ENCODE measurements around the gene VPS36.

Gene VPS36

DNA sequence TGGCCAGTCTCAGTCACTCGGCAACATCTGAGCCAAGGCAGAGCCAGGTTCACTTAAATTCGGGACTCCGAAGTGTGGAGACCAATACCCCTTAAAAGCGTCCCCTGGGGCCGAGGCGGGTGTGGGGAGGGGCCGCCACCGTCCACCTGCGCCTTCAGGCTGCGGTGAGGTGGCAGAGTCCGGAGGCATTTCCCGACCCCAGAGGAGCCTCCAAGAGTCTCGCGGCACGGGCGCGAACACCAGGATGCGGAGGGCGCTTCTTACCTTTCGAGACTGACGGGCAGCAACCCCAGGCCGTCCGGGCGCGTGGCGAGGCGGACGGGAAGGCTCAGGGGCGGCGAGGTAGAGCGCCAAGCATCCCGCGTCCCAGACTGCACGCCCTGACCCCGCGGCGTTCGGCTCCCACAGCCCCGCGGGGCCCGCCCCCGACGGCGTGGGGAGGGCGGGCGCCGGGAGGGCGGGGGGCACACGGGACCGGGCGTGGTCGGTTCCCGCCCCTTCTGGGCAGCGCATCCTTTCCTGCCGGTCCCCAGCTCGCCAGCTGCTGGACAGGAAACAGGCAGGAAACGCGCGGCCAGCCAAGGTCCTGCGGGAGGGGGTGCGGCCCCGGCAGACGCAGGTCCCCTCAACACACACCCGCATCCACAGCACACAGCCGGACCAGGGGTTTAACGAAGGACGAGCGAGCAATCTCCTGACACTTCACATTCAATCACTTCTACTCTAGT lies 44.5 kb downstream of the VPS36 start, which contains the start of gene THSD1:
Gene THSD1 (minus strand): TSS at position 406 of the 728 bp plus-strand sequence. CDS start 3,572 bp downstream, outside the sequence.
- no peak within 1 kb of the TSS for H3K14ac ChIP-seq (ENCODE audit: low read length)
- no CpG with 5 or more reads among the region's 68 CpGs for WGBS (ENCODE audit: extremely low coverage, insufficient coverage, insufficient read length)
- no peak within 1 kb of the TSS for H3K9ac ChIP-seq (ENCODE audit: low read length)
- no peak within 1 kb of the TSS for H3K27ac ChIP-seq (ENCODE audit: low read depth, low read length)
- H3K36me3 ChIP-seq (ENCODE audit: control insufficient read depth in 1 of 2, insufficient read depth in 2 of 2, low read length in 2 of 2): no peaks in the 10 kb centered on the region
- no peak within 1 kb of the TSS for H2BK5ac ChIP-seq (ENCODE audit: low read depth, low read length, poor library complexity)
- no peak within 1 kb of the TSS for H3K23ac ChIP-seq (ENCODE audit: low read length)
- peaks cover 4 to 7% of the 10 kb centered on the region in 2 experiments for H3K4me1 ChIP-seq (ENCODE audit: control insufficient read depth in 1 of 2, insufficient read depth in 2 of 2, low read length in 2 of 2)
- no peak within 1 kb of the TSS for H3K4ac ChIP-seq (ENCODE audit: low read depth, low read length)
- H3K4me2 ChIP-seq (ENCODE audit: low read length): peak within 1 kb of the TSS; percentile 51
- H4K91ac ChIP-seq (ENCODE audit: low read depth, low read length): no peak within 1 kb of the TSS
- no peaks in the 10 kb centered on the region for H3K79me1 ChIP-seq (ENCODE audit: low read length)
- H4K12ac ChIP-seq (ENCODE audit: low read depth, low read length): no peak within 1 kb of the TSS
- no peaks in the 10 kb centered on the region for H3K79me2 ChIP-seq (ENCODE audit: control insufficient read depth, insufficient read depth, low read length, poor library complexity)
- H2BK12ac ChIP-seq (ENCODE audit: low read length): no peak within 1 kb of the TSS
- H3K27me3 ChIP-seq (ENCODE audit: insufficient read depth, low read length): peaks cover 22% of the 10 kb centered on the region
- no peak within 1 kb of the TSS for H4K8ac ChIP-seq (ENCODE audit: low read depth, low read length)
- no peak within 1 kb of the TSS for H3K4me3 ChIP-seq (ENCODE audit: low read depth, low read length)
- H2BK120ac ChIP-seq (ENCODE audit: insufficient read depth, low read length, poor library complexity): no peak within 1 kb of the TSS
- H3K9me3 ChIP-seq (ENCODE audit: insufficient read depth, low read depth, low read length): no peaks in the 10 kb centered on the region
- peak in 1 of 2 donors; percentile 20 for DNase-seq
- H2AK5ac ChIP-seq (ENCODE audit: low read length): no peak within 1 kb of the TSS
- H3K18ac ChIP-seq (ENCODE audit: low read length): no peak within 1 kb of the TSS
- no peak within 1 kb of the TSS for H2AFZ ChIP-seq (ENCODE audit: insufficient read depth, low read length, poor library complexity)

- H2BK12ac ChIP-seq (ENCODE audit: low read length): no peak overlapping the region
- H3K79me2 ChIP-seq (ENCODE audit: control insufficient read depth, insufficient read depth, low read length, poor library complexity): no peaks in the 10 kb centered on the region
- no peak overlapping the region for H4K8ac ChIP-seq (ENCODE audit: low read depth, low read length)
- H2AFZ ChIP-seq (ENCODE audit: insufficient read depth, low read length, poor library complexity): no peak overlapping the region
- no peak overlapping the region for H2BK120ac ChIP-seq (ENCODE audit: insufficient read depth, low read length, poor library complexity)
- no peak overlapping the region for H3K4ac ChIP-seq (ENCODE audit: low read depth, low read length)
- H4K12ac ChIP-seq (ENCODE audit: low read depth, low read length): no peak overlapping the region
- peaks cover 22% of the 10 kb centered on the region for H3K27me3 ChIP-seq (ENCODE audit: insufficient read depth, low read length)
- H3K9me3 ChIP-seq (ENCODE audit: insufficient read depth, low read depth, low read length): no peaks in the 10 kb centered on the region
- WGBS (ENCODE audit: extremely low coverage, insufficient coverage, insufficient read length): no CpG with 5 or more reads among the region's 14 CpGs
- no peak overlapping the region for H3K27ac ChIP-seq (ENCODE audit: low read depth, low read length)
- no peak overlapping the region for H3K18ac ChIP-seq (ENCODE audit: low read length)
- H3K9ac ChIP-seq (ENCODE audit: low read length): no peak overlapping the region
- no peak overlapping the region for H3K14ac ChIP-seq (ENCODE audit: low read length)
- H3K4me3 ChIP-seq (ENCODE audit: low read depth, low read length): no peak overlapping the region
- no peak overlapping the region for H2AK5ac ChIP-seq (ENCODE audit: low read length)
- H4K91ac ChIP-seq (ENCODE audit: low read depth, low read length): no peak overlapping the region
- peak overlapping the region; percentile 51 for H3K4me2 ChIP-seq (ENCODE audit: low read length)
- peaks cover 4 to 7% of the 10 kb centered on the region in 2 experiments for H3K4me1 ChIP-seq (ENCODE audit: control insufficient read depth in 1 of 2, insufficient read depth in 2 of 2, low read length in 2 of 2)
- DNase-seq: no peak
- H3K36me3 ChIP-seq (ENCODE audit: control insufficient read depth in 1 of 2, insufficient read depth in 2 of 2, low read length in 2 of 2): no peaks in the 10 kb centered on the region
- no peak overlapping the region for H2BK5ac ChIP-seq (ENCODE audit: low read depth, low read length, poor library complexity)
- H3K79me1 ChIP-seq (ENCODE audit: low read length): no peaks in the 10 kb centered on the region
- H3K23ac ChIP-seq (ENCODE audit: low read length): no peak overlapping the region
Measured at GRCh38 chr13:52405369-52405766, 45.1 kb downstream of the VPS36 start.

DNA sequence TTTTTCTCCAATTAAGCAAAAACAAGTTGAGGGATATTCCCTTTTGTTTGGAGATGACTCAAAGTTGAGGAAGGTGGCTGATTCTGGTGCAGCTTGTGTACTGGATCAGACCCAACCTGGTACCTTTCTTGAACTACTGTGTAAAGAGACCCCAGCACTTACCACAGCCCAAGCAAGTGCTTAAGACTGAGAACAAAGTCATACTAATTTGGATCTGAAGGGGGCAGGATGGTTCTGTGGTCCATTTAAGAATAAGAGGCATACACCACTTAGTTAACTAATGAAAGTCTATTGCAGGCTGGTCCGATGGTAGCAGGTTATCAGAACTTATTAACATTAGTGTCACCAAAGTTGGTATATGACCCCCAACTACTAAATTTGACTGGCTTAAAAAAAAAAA lies 50.7 kb downstream of the VPS36 start:
- Histone ChIP-seq H3K23ac (ENCODE audit: low read length) (no peak overlapping the region), H3K4me2 (ENCODE audit: low read length) (no peak overlapping the region)

DNA sequence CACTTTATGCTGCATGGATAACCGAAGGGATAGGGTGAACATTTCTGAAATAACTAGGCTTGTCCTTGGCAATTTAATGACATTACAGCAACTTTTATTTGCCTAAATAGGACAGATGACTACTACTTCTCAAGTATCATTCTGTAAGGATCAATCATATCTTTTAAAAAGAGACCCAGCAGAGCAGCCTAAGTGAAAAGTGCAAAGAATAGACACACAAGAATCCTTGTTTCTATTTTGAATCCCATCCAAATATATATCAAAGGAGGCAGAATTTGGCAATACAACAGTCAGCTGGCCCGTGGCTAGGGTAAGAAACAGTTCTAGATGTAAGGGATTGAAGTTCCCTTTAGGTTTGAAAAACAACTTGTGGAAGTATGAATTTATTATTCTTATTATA lies 51.4 kb downstream of the VPS36 start:
- H3K18ac ChIP-seq (ENCODE audit: low read length): no peak overlapping the region
- H4K8ac ChIP-seq (ENCODE audit: low read depth, low read length): no peak overlapping the region
- H3K23ac ChIP-seq (ENCODE audit: low read length): no peak overlapping the region
- no peak overlapping the region for H2AK5ac ChIP-seq (ENCODE audit: low read length)
- no peaks in the 10 kb centered on the region for H3K9me3 ChIP-seq (ENCODE audit: insufficient read depth, low read depth, low read length)
- H3K79me1 ChIP-seq (ENCODE audit: low read length): no peaks in the 10 kb centered on the region
- no peak overlapping the region for H3K4me2 ChIP-seq (ENCODE audit: low read length)
- no peak overlapping the region for H2AFZ ChIP-seq (ENCODE audit: insufficient read depth, low read length, poor library complexity)
- H3K27ac ChIP-seq (ENCODE audit: low read depth, low read length): no peak overlapping the region
- no peak overlapping the region for H2BK5ac ChIP-seq (ENCODE audit: low read depth, low read length, poor library complexity)
- no peaks in the 10 kb centered on the region for H3K36me3 ChIP-seq (ENCODE audit: control insufficient read depth in 1 of 2, insufficient read depth in 2 of 2, low read length in 2 of 2)
- H2BK120ac ChIP-seq (ENCODE audit: insufficient read depth, low read length, poor library complexity): no peak overlapping the region
- H2BK12ac ChIP-seq (ENCODE audit: low read length): no peak overlapping the region
- no peaks in the 10 kb centered on the region for H3K79me2 ChIP-seq (ENCODE audit: control insufficient read depth, insufficient read depth, low read length, poor library complexity)
- no CpG with 5 or more reads among the region's 2 CpGs for WGBS (ENCODE audit: extremely low coverage, insufficient coverage, insufficient read length)
- no peak overlapping the region for H3K4ac ChIP-seq (ENCODE audit: low read depth, low read length)
- no peak overlapping the region for H3K14ac ChIP-seq (ENCODE audit: low read length)
- H4K91ac ChIP-seq (ENCODE audit: low read depth, low read length): no peak overlapping the region
- H3K9ac ChIP-seq (ENCODE audit: low read length): no peak overlapping the region
- no peak overlapping the region for H4K12ac ChIP-seq (ENCODE audit: low read depth, low read length)
- H3K4me1 ChIP-seq (ENCODE audit: control insufficient read depth in 1 of 2, insufficient read depth in 2 of 2, low read length in 2 of 2): no peaks in the 10 kb centered on the region
- no peak for DNase-seq
- H3K4me3 ChIP-seq (ENCODE audit: low read depth, low read length): no peak overlapping the region
- H3K27me3 ChIP-seq (ENCODE audit: insufficient read depth, low read length): no peaks in the 10 kb centered on the region

More for the DNA sequence above, 50.7 kb downstream of the VPS36 start:
- H3K9me3 ChIP-seq (ENCODE audit: insufficient read depth, low read depth, low read length): no peaks in the 10 kb centered on the region
- H3K27ac ChIP-seq (ENCODE audit: low read depth, low read length): no peak overlapping the region
- peaks cover 4% of the 10 kb centered on the region for H3K27me3 ChIP-seq (ENCODE audit: insufficient read depth, low read length)
- no peak overlapping the region for H3K4ac ChIP-seq (ENCODE audit: low read depth, low read length)
- no peak overlapping the region for H2BK5ac ChIP-seq (ENCODE audit: low read depth, low read length, poor library complexity)
- H4K8ac ChIP-seq (ENCODE audit: low read depth, low read length): no peak overlapping the region
- no peak overlapping the region for H2AK5ac ChIP-seq (ENCODE audit: low read length)
- DNase-seq: peak in 1 of 2 donors; percentile 14
- no peak overlapping the region for H3K18ac ChIP-seq (ENCODE audit: low read length)
- H3K4me1 ChIP-seq (ENCODE audit: control insufficient read depth in 1 of 2, insufficient read depth in 2 of 2, low read length in 2 of 2): no peaks in the 10 kb centered on the region
- no peak overlapping the region for H4K12ac ChIP-seq (ENCODE audit: low read depth, low read length)
- H3K9ac ChIP-seq (ENCODE audit: low read length): no peak overlapping the region
- H3K4me3 ChIP-seq (ENCODE audit: low read depth, low read length): no peak overlapping the region
- no peaks in the 10 kb centered on the region for H3K79me1 ChIP-seq (ENCODE audit: low read length)
- H2BK120ac ChIP-seq (ENCODE audit: insufficient read depth, low read length, poor library complexity): no peak overlapping the region
- no peaks in the 10 kb centered on the region for H3K36me3 ChIP-seq (ENCODE audit: control insufficient read depth in 1 of 2, insufficient read depth in 2 of 2, low read length in 2 of 2)
- no CpG with 5 or more reads among the region's 1 CpG for WGBS (ENCODE audit: extremely low coverage, insufficient coverage, insufficient read length)
- no peak overlapping the region for H2BK12ac ChIP-seq (ENCODE audit: low read length)
- no peak overlapping the region for H4K91ac ChIP-seq (ENCODE audit: low read depth, low read length)
- no peaks in the 10 kb centered on the region for H3K79me2 ChIP-seq (ENCODE audit: control insufficient read depth, insufficient read depth, low read length, poor library complexity)
- no peak overlapping the region for H3K14ac ChIP-seq (ENCODE audit: low read length)
- H2AFZ ChIP-seq (ENCODE audit: insufficient read depth, low read length, poor library complexity): no peak overlapping the region
